CD4-positive, alpha-beta memory T cell (primary cell): ENCODE measurements around the gene PSMD11. TPM values are rescaled to one million over a fixed set of nuclear protein-coding genes. Genes with fewer than 3 reads are reported as not detected.

ENCODE experiments used
- CTCF ChIA-PET: fragments of 350-600 bp; sonication (Branson Sonifier 250); formaldehyde crosslinking; loops from one replicate; lab custom pipeline; 2021; ENCODE audit warnings: inconsistent platforms; ENCODE audit not compliant: partially characterized antibody; lab: Charles Lee
- POLR2A ChIA-PET: fragments of 350-600 bp; sonication (Branson Sonifier 250); formaldehyde crosslinking; loops from one replicate; lab custom pipeline; 2021; ENCODE audit not compliant: partially characterized antibody; lab: Charles Lee
- DNase-seq, 5 donors: peaks; one replicate each; pipeline versions ENCODE4 v3.0.0 to v3.0.0-alpha.2; 2020 to 2022; ENCODE audit warnings: mixed read lengths in 1 of 5
- H3K27ac ChIP-seq: one replicate; pipeline ENCODE4 v1.7.0; 2013; ENCODE audit warnings: low read depth, low read length
- H3K27me3 ChIP-seq: 2 replicates; pipeline ENCODE4 v1.7.0; 2013; ENCODE audit warnings: mild to moderate bottlenecking, low read length, moderate library complexity; ENCODE audit not compliant: insufficient read depth
- H3K36me3 ChIP-seq: 2 replicates; pipeline ENCODE4 v1.7.0; 2013; ENCODE audit warnings: mild to moderate bottlenecking, low read length, moderate library complexity; ENCODE audit not compliant: insufficient read depth
- H3K4me1 ChIP-seq: 2 replicates; pipeline ENCODE4 v1.7.0; 2013; ENCODE audit warnings: mild to moderate bottlenecking, low read length, moderate library complexity; ENCODE audit not compliant: insufficient read depth
- H3K4me3 ChIP-seq, 2 donors: one replicate each; pipeline ENCODE4 v1.7.0; 2013; ENCODE audit warnings: low read length in 2 of 2, mild to moderate bottlenecking in 1 of 2
- H3K9me3 ChIP-seq, 2 donors: one replicate each; pipeline ENCODE4 v1.7.0; 2013; ENCODE audit warnings: low read length in 2 of 2, control low read depth in 1 of 2; ENCODE audit not compliant: control insufficient read depth in 1 of 2
- H3K27ac Mint-ChIP-seq, 7 donors: one replicate each; pipeline ENCODE4 v1.8.0; 2020 to 2021; ENCODE audit warnings: mixed read lengths in 7 of 7, mild to moderate bottlenecking in 6 of 7, inconsistent platforms in 3 of 7, moderate library complexity in 3 of 7
- H3K27me3 Mint-ChIP-seq, 2 donors: one replicate each; pipeline ENCODE4 v1.8.0; 2020 to 2021; ENCODE audit warnings: mixed read lengths in 2 of 2
- H3K36me3 Mint-ChIP-seq, 2 donors: one replicate each; pipeline ENCODE4 v1.8.0; 2020 to 2021; ENCODE audit warnings: mixed read lengths in 2 of 2, inconsistent platforms in 1 of 2, mild to moderate bottlenecking in 1 of 2
- H3K4me1 Mint-ChIP-seq, 4 donors: one replicate each; pipeline ENCODE4 v1.8.0; 2020 to 2021; ENCODE audit warnings: mixed read lengths in 4 of 4, mild to moderate bottlenecking in 1 of 4
- H3K4me3 Mint-ChIP-seq, 8 donors: one replicate each; pipeline ENCODE4 v1.8.0; 2020 to 2021; ENCODE audit warnings: mixed read lengths in 8 of 8, mild to moderate bottlenecking in 7 of 8, moderate library complexity in 6 of 8, inconsistent platforms in 3 of 8
- H3K9me3 Mint-ChIP-seq, 8 donors: one replicate each; pipeline ENCODE4 v1.8.0; 2020 to 2021; ENCODE audit warnings: mixed read lengths in 8 of 8, mild to moderate bottlenecking in 5 of 8, inconsistent platforms in 3 of 8, moderate library complexity in 1 of 8
- intact Hi-C: fragments of 100-400 bp; cut with micrococcal nuclease; formaldehyde crosslinking; loops from one replicate; pipeline ENCODE4 v1.15.1; 2023
- polyA plus RNA-seq, 2 donors: library from polyadenylated mRNA; unstranded; fragments of 300-500 nt; fragmentation: Illumina TruSeq; gene quantifications; one replicate each; pipeline ENCODE4 v1.2.3, GENCODE V29; 2021
- total RNA-seq, 2 experiments: library from RNA; stranded (reverse); gene quantifications; one replicate each; pipeline ENCODE4 v1.2.3, GENCODE V29; 2021

Gene PSMD11
- total and polyA plus RNA-seq, 4 experiments from 2014 or later = 58.0 to 140 (median 103) TPM

GRCh38 chr17:32494621-32495358 lies 50.5 kb downstream of the PSMD11 start:
- H3K4me1 ChIP-seq = peaks cover 57% of the 10 kb centered on the region
- H3K27ac ChIP-seq = no peak overlapping the region
- ChIA-PET POLR2A (interaction anchor here (1.0 to 2.2 kb wide), 3 partner anchors 8 to 24 kb away, joined by 3 to 8 read pairs (median 3); partner anchors contain the start of gene CDK5R1), CTCF (interaction anchor here (0.9 to 1.4 kb wide), 3 partner anchors 8 to 51 kb away, joined by 3 to 4 read pairs (median 3); partner anchors contain the start of genes CDK5R1 and PSMD11)
- intact Hi-C loops = no loop called here
- Mint-ChIP-seq H3K27me3 (no peaks in the 10 kb centered on the region), H3K4me3 (peak overlapping the region in 3 of 8 donors; percentile 17 to 66 (median 52)), H3K27ac (peak overlapping the region in 3 of 7 donors; percentile 64 to 86 (median 66)), H3K9me3 (no peaks in the 10 kb centered on the region), H3K4me1 (peaks cover 19 to 45% (median 36%) of the 10 kb centered on the region in 4 donors), H3K36me3 (peaks cover under 1% of the 10 kb centered on the region in 2 donors)
- H3K27me3 ChIP-seq = no peaks in the 10 kb centered on the region
- no peaks in the 10 kb centered on the region for H3K36me3 ChIP-seq
- DNase-seq = peak in 1 of 5 donors; percentile 33
- H3K4me3 ChIP-seq = no peak overlapping the region
- no peaks in the 10 kb centered on the region for H3K9me3 ChIP-seq

GRCh38 chr17:32495359-32496231 lies 51.3 kb downstream of the PSMD11 start:
- intact Hi-C loops = no loop called here
- Histone ChIP-seq H3K9me3 (no peaks in the 10 kb centered on the region), H3K27me3 (no peaks in the 10 kb centered on the region), H3K4me3 (no peak overlapping the region), H3K27ac (no peak overlapping the region), H3K36me3 (no peaks in the 10 kb centered on the region), H3K4me1 (peaks cover 49% of the 10 kb centered on the region)
- Mint-ChIP-seq H3K36me3 (no peaks in the 10 kb centered on the region), H3K27me3 (no peaks in the 10 kb centered on the region), H3K4me1 (peaks cover 19 to 38% (median 30%) of the 10 kb centered on the region in 4 donors), H3K27ac (peak overlapping the region in 1 of 7 donors; percentile 24), H3K4me3 (peak overlapping the region in 1 of 8 donors; percentile 42), H3K9me3 (no peaks in the 10 kb centered on the region)
- CTCF ChIA-PET = interaction anchor here (0.9 to 1.4 kb wide), 4 partner anchors 8 to 51 kb away, joined by 3 to 6 read pairs (median 4); partner anchors contain the start of genes CDK5R1 and PSMD11
- DNase-seq = peak in 1 of 5 donors; percentile 24
- POLR2A ChIA-PET = interaction anchor here (1.0 to 2.2 kb wide), 3 partner anchors 9 to 23 kb away, joined by 3 to 8 read pairs (median 3); partner anchors contain the start of gene CDK5R1

DNA sequence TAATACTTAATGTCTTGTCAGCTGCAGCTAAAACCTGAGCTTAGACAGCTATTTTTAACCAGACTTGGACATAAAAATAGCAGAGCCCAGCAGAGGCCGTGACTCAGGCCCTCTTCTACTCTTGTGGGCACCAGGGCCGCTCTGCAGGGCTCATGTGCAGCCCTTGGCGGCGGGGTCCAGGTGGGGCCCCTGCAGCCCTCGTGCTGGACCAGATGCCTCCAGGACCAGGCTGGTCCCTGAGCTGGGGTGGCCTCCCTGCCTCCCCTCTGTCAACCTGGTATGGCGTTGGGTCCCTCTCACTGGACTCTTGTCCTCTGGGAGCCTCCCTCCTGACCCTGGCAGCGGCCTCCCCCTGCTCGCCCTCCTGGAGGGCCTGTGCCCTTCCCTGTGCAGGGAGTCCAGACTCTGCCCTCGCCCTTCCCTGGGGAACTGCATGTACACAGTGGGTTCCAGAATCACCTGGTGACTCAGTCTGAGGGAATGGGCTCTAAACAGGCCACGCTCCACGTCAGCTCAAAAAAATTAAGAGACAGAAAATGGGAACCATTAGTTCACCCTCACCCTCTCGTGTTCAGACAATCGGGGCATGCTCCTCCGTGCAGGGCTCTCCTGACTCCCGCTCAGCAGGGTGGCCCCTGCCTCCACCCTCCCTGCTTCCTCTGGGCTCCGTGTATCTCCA lies 52.2 kb downstream of the PSMD11 start:
- intact Hi-C loops = no loop called here
- no peaks in the 10 kb centered on the region for H3K9me3 Mint-ChIP-seq

DNA sequence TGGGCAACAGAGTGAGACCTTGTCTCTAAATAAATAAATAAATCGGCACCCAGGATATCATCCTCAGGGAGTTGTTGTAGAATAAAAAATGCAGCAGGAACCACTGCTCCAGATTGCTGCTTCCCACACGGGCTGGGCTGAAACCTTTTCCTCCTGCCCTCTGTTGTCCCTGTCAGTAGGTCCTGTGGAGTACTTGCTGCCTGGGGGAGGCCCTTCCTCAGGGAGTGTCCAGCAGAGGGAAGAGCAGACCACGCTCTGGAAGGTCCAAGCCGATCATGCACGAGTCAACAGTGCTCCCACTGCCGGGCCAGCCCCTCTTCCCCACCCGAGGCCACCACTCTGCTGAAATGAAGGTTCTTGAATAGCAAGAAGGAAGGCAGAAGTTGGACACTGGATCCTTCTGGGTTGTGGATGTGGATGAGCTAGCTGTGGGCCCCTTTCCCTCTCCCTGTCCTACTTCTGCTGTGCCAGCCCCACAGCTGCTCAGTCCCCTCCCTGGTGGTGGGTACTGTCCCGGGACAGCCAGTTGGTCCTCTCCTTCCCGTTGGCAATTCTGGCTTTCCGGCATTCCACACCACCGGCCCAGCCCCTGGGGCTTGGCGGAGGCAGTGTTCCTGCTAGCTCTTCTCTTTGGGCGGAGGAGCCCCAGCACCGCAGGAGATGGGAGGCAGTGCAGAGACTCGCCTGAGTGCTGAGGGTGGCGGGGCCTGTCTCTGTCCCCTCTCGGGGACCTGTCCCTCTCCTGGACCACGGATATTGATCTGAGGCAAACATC lies 53.3 kb downstream of the PSMD11 start:
- Mint-ChIP-seq H3K36me3 (peaks cover 0 to 5% of the 10 kb centered on the region in 2 donors), H3K27me3 (no peaks in the 10 kb centered on the region), H3K4me1 (peaks cover 13 to 37% (median 24%) of the 10 kb centered on the region in 4 donors), H3K27ac (peak overlapping the region in 1 of 7 donors; percentile 85), H3K9me3 (no peaks in the 10 kb centered on the region), H3K4me3 (peak overlapping the region in 2 of 8 donors; percentile 17 to 40)
- peak in 1 of 5 donors; percentile 14 for DNase-seq
- Histone ChIP-seq H3K9me3 (no peaks in the 10 kb centered on the region), H3K27me3 (no peaks in the 10 kb centered on the region), H3K4me3 (no peak overlapping the region), H3K27ac (no peak overlapping the region), H3K4me1 (peaks cover 40% of the 10 kb centered on the region), H3K36me3 (no peaks in the 10 kb centered on the region)
- POLR2A ChIA-PET = interaction anchor here (0.5 to 1.4 kb wide), 3 partner anchors 14 to 30 kb away, joined by 3 to 4 read pairs (median 3); no protein-coding TSS in a partner anchor
- CTCF ChIA-PET = interaction anchor here (1.0 to 1.3 kb wide), 2 partner anchors 34 to 36 kb away, joined by 3 read pairs; no protein-coding TSS in a partner anchor
- intact Hi-C loops = no loop called here

More for the DNA sequence above, 52.2 kb downstream of the PSMD11 start:
- H3K4me3 ChIP-seq = no peak overlapping the region
- no peak overlapping the region for H3K27ac ChIP-seq
- Mint-ChIP-seq H3K4me1 (peaks cover 17 to 37% (median 25%) of the 10 kb centered on the region in 4 donors), H3K27ac (peak overlapping the region in 2 of 7 donors; percentile 47 to 70), H3K4me3 (peak overlapping the region in 1 of 8 donors; percentile 25), H3K27me3 (no peaks in the 10 kb centered on the region), H3K36me3 (no peaks in the 10 kb centered on the region)
- ChIA-PET POLR2A (interaction anchor here (1.1 to 2.2 kb wide), 2 partner anchors 10 to 22 kb away, joined by 3 to 8 read pairs; partner anchors contain the start of gene CDK5R1), CTCF (interaction anchor here (1.2 to 1.4 kb wide), 2 partner anchors 35 to 52 kb away, joined by 3 to 6 read pairs; partner anchors contain the start of gene PSMD11)
- H3K27me3 ChIP-seq = no peaks in the 10 kb centered on the region
- H3K36me3 ChIP-seq = no peaks in the 10 kb centered on the region
- no peak for DNase-seq
- H3K9me3 ChIP-seq = no peaks in the 10 kb centered on the region
- peaks cover 40% of the 10 kb centered on the region for H3K4me1 ChIP-seq

GRCh38 chr17:32498391-32498790 lies 54.1 kb downstream of the PSMD11 start:
- peak in 1 of 5 donors; percentile 33 for DNase-seq

More at GRCh38 chr17:32498391-32498790, 54.1 kb downstream of the PSMD11 start:
- ChIA-PET CTCF (interaction anchor here (0.8 to 1.5 kb wide), 3 partner anchors 14 to 36 kb away, joined by 3 to 4 read pairs (median 3); no protein-coding TSS in a partner anchor), POLR2A (interaction anchor here (0.5 to 4.1 kb wide), 3 partner anchors 10 to 31 kb away, joined by 3 to 29 read pairs (median 4); partner anchors contain the start of gene CDK5R1)
- Histone ChIP-seq H3K27ac (no peak overlapping the region), H3K4me3 (no peak overlapping the region), H3K4me1 (peaks cover 40% of the 10 kb centered on the region), H3K9me3 (no peaks in the 10 kb centered on the region), H3K27me3 (no peaks in the 10 kb centered on the region), H3K36me3 (no peaks in the 10 kb centered on the region)
- Mint-ChIP-seq H3K9me3 (no peaks in the 10 kb centered on the region), H3K27ac (peak overlapping the region in 1 of 7 donors; percentile 51), H3K4me1 (peaks cover 13 to 37% (median 25%) of the 10 kb centered on the region in 4 donors), H3K27me3 (no peaks in the 10 kb centered on the region), H3K4me3 (no peak overlapping the region), H3K36me3 (peaks cover 0 to 5% of the 10 kb centered on the region in 2 donors)
- intact Hi-C loops = no loop called here
